LNCaP clone FGC (cell line): Measurements from ENCODE around the gene DGAT2.

Experiments
- DNase-seq: peaks from one replicate; pipeline ENCODE4 v3.0.0-alpha.2; 2011; ENCODE audit warnings: low read depth
- H3K4me3 ChIP-seq: 2 replicates; pipeline ENCODE4 v1.5.1; 2011; ENCODE audit warnings: mild to moderate bottlenecking, low read depth, low read length, control low read depth
- CTCF ChIP-seq: IDR thresholded peaks from 2 replicates; pipeline ENCODE4 v1.5.1; 2012; ENCODE audit warnings: mild to moderate bottlenecking; ENCODE audit not compliant: control insufficient read depth, insufficient read depth; ENCODE audit errors: extremely low read depth

DGAT2 gene

DNA sequence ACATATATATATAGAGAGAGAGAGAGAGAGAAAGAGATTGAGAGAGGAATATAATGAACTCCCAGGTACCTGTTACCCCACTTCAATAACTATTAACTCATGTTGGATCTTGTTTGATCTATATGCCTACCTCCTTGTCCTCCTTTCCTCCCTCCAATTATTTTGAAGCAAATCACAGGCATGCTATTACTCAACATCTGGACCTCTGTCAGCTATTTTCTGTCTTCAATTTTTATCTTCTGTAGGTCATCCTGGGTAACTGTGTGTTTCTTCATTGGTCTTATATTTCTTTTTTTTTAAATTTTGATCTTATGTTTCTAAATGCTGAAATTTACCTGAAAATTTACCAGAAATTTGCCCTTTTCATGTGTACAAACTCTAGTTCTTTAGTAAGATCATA, 71.3 kb downstream of the DGAT2 start:
- TF ChIP-seq CTCF = no peak
- no peak overlapping the region for H3K4me3 ChIP-seq
- no peak for DNase-seq

- no peak for DNase-seq
- no peak for TF ChIP-seq CTCF
- H3K4me3 ChIP-seq = no peak overlapping the region
Measured at GRCh38 chr11:75840522-75840921, 71.9 kb downstream of the DGAT2 start.

DNA sequence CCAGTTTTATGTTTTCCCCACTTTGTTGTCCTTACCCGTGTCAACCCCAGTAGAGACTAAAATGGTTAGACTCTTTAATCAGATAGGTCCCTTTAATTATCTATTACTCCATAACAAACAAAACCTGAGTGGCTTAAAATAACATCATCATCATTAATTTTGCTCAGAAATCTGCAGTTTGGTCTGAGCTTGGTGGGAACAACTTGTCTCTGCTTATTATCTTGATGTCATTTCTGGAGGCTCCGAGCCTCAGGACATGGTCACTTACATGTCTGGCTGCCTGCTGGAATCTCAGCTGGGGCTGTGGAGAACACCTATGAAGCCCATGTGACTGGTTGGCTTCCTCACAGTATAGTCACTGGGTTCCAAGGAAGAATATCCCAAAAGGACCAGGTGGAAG, 73.2 kb downstream of the DGAT2 start:
- TF ChIP-seq CTCF = no peak
- no peak overlapping the region for H3K4me3 ChIP-seq
- no peak for DNase-seq

DNA sequence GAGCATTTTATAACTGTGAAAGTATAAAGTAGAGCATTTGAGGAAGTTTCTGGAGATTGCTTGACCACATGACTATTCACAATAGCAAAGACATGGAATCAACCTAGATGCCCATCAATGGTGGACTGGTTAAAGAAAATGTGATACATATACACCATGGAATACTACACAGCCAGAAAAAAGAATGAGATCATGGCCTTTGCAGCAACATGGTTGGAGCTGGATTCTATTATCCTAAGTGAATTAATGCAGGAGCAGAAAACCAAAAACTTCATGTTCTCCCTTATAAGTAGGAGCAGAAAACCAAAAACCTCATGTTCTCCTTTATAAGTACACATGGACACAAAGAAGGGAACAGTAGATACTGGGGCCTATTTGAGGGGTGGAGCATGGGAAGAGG, 76.7 kb downstream of the DGAT2 start:
- H3K4me3 ChIP-seq = no peak overlapping the region
- no peak for DNase-seq
- TF ChIP-seq CTCF = no peak

GRCh38 chr11:75849894-75850293, 81.3 kb downstream of the DGAT2 start:
- no peak overlapping the region for H3K4me3 ChIP-seq
- DNase-seq = no peak
- no peak for TF ChIP-seq CTCF

GRCh38 chr11:75850787-75851186, 82.2 kb downstream of the DGAT2 start:
- DNase-seq = no peak
- H3K4me3 ChIP-seq = no peak overlapping the region
- no peak for TF ChIP-seq CTCF
